PC-3 (cell line): Measurements from ENCODE around the gene HNRNPA2B1. TPM values are rescaled to one million over a fixed set of nuclear protein-coding genes. Genes with fewer than 3 reads are reported as not detected.

ENCODE experiments used
- ATAC-seq: fragments of 200-7000 bp; cut with Tn5 transposase; 2 replicates; pipeline ENCODE4 v1.9.1; 2020; ENCODE audit warnings: mild to moderate bottlenecking, moderate library complexity
- BruUV-seq: library from RNA; stranded (reverse); fragments of 400-500 nt; replicated peaks from 2 replicates; lab custom pipeline; 2021; lab: Mats Ljungman, UMichigan
- CTCF ChIA-PET: fragments of 300-600 bp; sonication (Branson Sonifier 250); formaldehyde crosslinking; loops from one replicate; lab custom pipeline; 2022; ENCODE audit warnings: antibody characterized with exemption; lab: Charles Lee
- POLR2A ChIA-PET: fragments of 300-600 bp; sonication (Branson Sonifier 250); formaldehyde crosslinking; loops from one replicate; lab custom pipeline; 2022; ENCODE audit warnings: antibody characterized with exemption; ENCODE audit not compliant: unreplicated experiment; lab: Charles Lee
- DNase-seq: peaks from one replicate; pipeline ENCODE4 v3.0.0-alpha.2; 2015
- H2AFZ ChIP-seq: fragments of 300-600 bp; sonication (generic); 2 replicates; pipeline ENCODE4 v1.6.0; 2016; ENCODE audit warnings: antibody characterized with exemption, low read length
- H3F3A ChIP-seq: fragments of 300-600 bp; sonication (generic); one replicate; pipeline ENCODE4 v1.6.0; 2017; ENCODE audit warnings: antibody characterized with exemption, low read length, control low read depth, mild to moderate bottlenecking; ENCODE audit not compliant: unreplicated experiment
- H3K27ac ChIP-seq: fragments of 300-600 bp; sonication (generic); 2 replicates; pipeline ENCODE4 v1.5.1; 2016; ENCODE audit warnings: mild to moderate bottlenecking, low read length
- H3K27me3 ChIP-seq: fragments of 300-600 bp; sonication (generic); 2 replicates; pipeline ENCODE4 v1.6.1; 2016; ENCODE audit warnings: low read length, mixed read lengths
- H3K36me3 ChIP-seq: fragments of 300-600 bp; sonication (generic); 2 replicates; pipeline ENCODE4 v1.6.1; 2016; ENCODE audit warnings: low read depth, mixed run types, low read length, mixed read lengths
- H3K4me1 ChIP-seq: fragments of 300-600 bp; sonication (generic); 2 replicates; pipeline ENCODE4 v1.5.1; 2016; ENCODE audit warnings: low read length; ENCODE audit not compliant: insufficient read depth
- H3K4me2 ChIP-seq: fragments of 300-600 bp; sonication (generic); 2 replicates; pipeline ENCODE4 v1.6.0; 2016; ENCODE audit warnings: low read length
- H3K4me3 ChIP-seq: fragments of 300-600 bp; sonication (generic); 2 replicates; pipeline ENCODE4 v1.5.1; 2016; ENCODE audit warnings: mild to moderate bottlenecking, low read length, mixed read lengths
- H3K79me2 ChIP-seq: fragments of 300-600 bp; sonication (generic); 2 replicates; pipeline ENCODE4 v1.6.1; 2017; ENCODE audit warnings: low read length, mixed read lengths
- H3K9ac ChIP-seq: fragments of 300-600 bp; sonication (generic); 2 replicates; pipeline ENCODE4 v1.6.0; 2016; ENCODE audit warnings: mild to moderate bottlenecking, low read length
- H3K9me2 ChIP-seq: fragments of 300-600 bp; sonication (generic); replicated peaks from 2 replicates; pipeline ENCODE4 v1.6.1; 2016; ENCODE audit warnings: mixed run types, low read length, mixed read lengths
- H3K9me3 ChIP-seq: fragments of 300-600 bp; sonication (generic); 2 replicates; pipeline ENCODE4 v1.6.1; 2016; ENCODE audit warnings: low read length, mixed read lengths
- H4K20me1 ChIP-seq: fragments of 300-600 bp; sonication (generic); 2 replicates; pipeline ENCODE4 v1.6.1; 2016; ENCODE audit warnings: low read length, mixed read lengths
- CTCF ChIP-seq: fragments of 300-600 bp; sonication (generic); conservative IDR thresholded peaks from 2 replicates; pipeline ENCODE4 v1.5.1; 2017; ENCODE audit warnings: antibody characterized with exemption, low read depth, mild to moderate bottlenecking, low read length
- EZH2 ChIP-seq: fragments of 300-600 bp; sonication (generic); IDR thresholded peaks from one replicate; pipeline ENCODE4 v1.6.1; 2017; ENCODE audit warnings: antibody characterized with exemption, mild to moderate bottlenecking, low read length; ENCODE audit not compliant: unreplicated experiment
- EZH2phosphoT487 ChIP-seq: fragments of 300-600 bp; sonication (generic); IDR thresholded peaks from 2 replicates; pipeline ENCODE4 v1.6.1; 2018; ENCODE audit warnings: mild to moderate bottlenecking, antibody characterized with exemption, low read length, borderline replicate concordance
- intact Hi-C: fragments of 100-400 bp; cut with micrococcal nuclease; formaldehyde crosslinking; loops from 2 replicates; pipeline ENCODE4 v1.9.0; 2023
- total RNA-seq: library from RNA; depleted of rRNA; stranded (reverse); fragments of >200 nt; gene quantifications from 2 replicates; pipeline ENCODE4 v1.2.3, GENCODE V29; 2014

HNRNPA2B1 gene
- total RNA-seq, 1 experiment from 2014 or later = 304 TPM

GRCh38 chr7:26169271-26169670 is 31.3 kb downstream of the HNRNPA2B1 start:
- no peak overlapping the region for H3K4me3 ChIP-seq
- POLR2A ChIA-PET = no interaction called here
- no peaks in the 10 kb centered on the region for H3F3A ChIP-seq
- H3K4me2 ChIP-seq = no peak overlapping the region
- H3K9me3 ChIP-seq = no peaks in the 10 kb centered on the region
- peaks cover 68% of the 10 kb centered on the region for H3K79me2 ChIP-seq
- DNase-seq (peak; percentile 17), ATAC-seq (no peak)
- no peak overlapping the region for H3K27ac ChIP-seq
- peaks cover 2% of the 10 kb centered on the region; the same call in 1 of the 2 replicates for H4K20me1 ChIP-seq
- no peaks in the 10 kb centered on the region for H3K27me3 ChIP-seq
- TF ChIP-seq EZH2phosphoT487 = no peak
- no peak for TF ChIP-seq EZH2
- no peak for TF ChIP-seq CTCF
- H2AFZ ChIP-seq = no peak overlapping the region
- no peak overlapping the region for H3K9ac ChIP-seq
- intact Hi-C loops = no loop called here
- H3K9me2 ChIP-seq = no peaks in the 10 kb centered on the region
- H3K36me3 ChIP-seq = no peaks in the 10 kb centered on the region
- CTCF ChIA-PET = no interaction called here
- BruUV-seq = no TSS peak
- peaks cover 20% of the 10 kb centered on the region for H3K4me1 ChIP-seq

GRCh38 chr7:26168458-26169023 is 32.0 kb downstream of the HNRNPA2B1 start:
- ChIA-PET POLR2A (no interaction called here), CTCF (no interaction called here)
- no peak overlapping the region for H3K9ac ChIP-seq
- H3K27me3 ChIP-seq = no peaks in the 10 kb centered on the region
- H2AFZ ChIP-seq = no peak overlapping the region
- no peaks in the 10 kb centered on the region for H3K36me3 ChIP-seq
- ATAC-seq = no peak
- peaks cover 2% of the 10 kb centered on the region; the same call in 1 of the 2 replicates for H4K20me1 ChIP-seq
- peaks cover 20% of the 10 kb centered on the region for H3K4me1 ChIP-seq
- intact Hi-C loops = no loop called here
- no peak overlapping the region for H3K4me3 ChIP-seq
- no peak overlapping the region for H3K27ac ChIP-seq
- H3K4me2 ChIP-seq = no peak overlapping the region
- H3K79me2 ChIP-seq = peaks cover 60% of the 10 kb centered on the region
- H3F3A ChIP-seq = no peaks in the 10 kb centered on the region
- BruUV-seq = no TSS peak
- no peak for TF ChIP-seq CTCF
- no peak for TF ChIP-seq EZH2
- no peak for TF ChIP-seq EZH2phosphoT487
- no peaks in the 10 kb centered on the region for H3K9me3 ChIP-seq
- DNase-seq = no peak
- no peaks in the 10 kb centered on the region for H3K9me2 ChIP-seq

- DNase-seq = no peak
- Histone ChIP-seq H3K9me3 (no peaks in the 10 kb centered on the region), H3K27ac (no peak overlapping the region), H3K4me2 (peak overlapping the region; percentile 40; the same call in 1 of the 2 replicates), H3K27me3 (no peaks in the 10 kb centered on the region), H3K36me3 (no peaks in the 10 kb centered on the region), H3K9ac (no peak overlapping the region), H3F3A (no peaks in the 10 kb centered on the region), H4K20me1 (peaks cover 2% of the 10 kb centered on the region; the same call in 1 of the 2 replicates), H2AFZ (no peak overlapping the region), H3K4me3 (no peak overlapping the region), H3K79me2 (peaks cover 65% of the 10 kb centered on the region), H3K4me1 (peaks cover 20% of the 10 kb centered on the region), H3K9me2 (no peaks in the 10 kb centered on the region)
- no TSS peak for BruUV-seq
- intact Hi-C loops = no loop called here
- CTCF ChIA-PET = interaction anchor here (0.5 to 0.8 kb wide), 2 partner anchors 16 to 77 kb away, joined by 3 read pairs; partner anchors contain the start of gene NFE2L3
- TF ChIP-seq CTCF = no peak
- no peak for TF ChIP-seq EZH2phosphoT487
- TF ChIP-seq EZH2 = no peak
- POLR2A ChIA-PET = no interaction called here
- peak; percentile 65 for ATAC-seq
Measured at GRCh38 chr7:26167303-26167934, 33.1 kb downstream of the HNRNPA2B1 start.
